Measurements from ENCODE around the gene MAT2B. TPM values are rescaled to one million over a fixed set of nuclear protein-coding genes. Genes with fewer than 3 reads are reported as not detected.
A peak's percentile ranks its signal among the peaks of the same experiment; 100 is the strongest.

The MAT2B gene
- total RNA-seq, 6 experiments from 2014 or later = 21.6 to 40.7 (median 26.6) TPM

DNA sequence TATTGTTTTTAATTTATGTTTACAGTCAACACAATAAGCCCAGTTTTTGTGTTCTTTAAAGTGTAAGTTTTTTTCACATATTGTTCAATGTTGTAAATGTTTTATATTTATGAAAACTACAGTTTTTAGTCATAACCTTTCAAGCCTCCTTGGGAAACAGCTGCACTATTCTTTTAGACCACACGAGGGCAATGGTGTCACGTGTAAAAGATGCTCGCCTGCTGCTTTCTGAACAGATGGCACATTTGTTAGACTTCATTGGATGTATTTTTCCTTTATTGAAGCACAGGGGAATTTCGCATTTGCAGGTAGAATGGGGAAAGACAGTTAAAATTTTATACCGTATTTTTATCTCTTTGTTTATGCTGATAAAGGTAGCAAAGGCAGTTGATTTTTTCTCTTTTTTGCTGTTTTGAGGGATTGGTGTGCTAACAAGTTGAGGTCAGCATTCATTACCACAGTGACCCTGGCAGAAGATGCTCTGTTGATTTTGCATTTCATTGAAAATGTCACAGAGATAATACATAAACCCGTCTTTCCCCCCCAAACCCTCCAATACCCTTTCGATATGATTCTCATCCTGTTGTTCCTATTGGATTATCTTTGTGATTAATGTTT is 59.0 kb downstream of the MAT2B start:
- Histone ChIP-seq H3K27me3 (peaks cover 0 to 6% of the 10 kb centered on the region in 2 donors), H3K4me1 (peaks cover 0 to 11% (median 0%) of the 10 kb centered on the region in 4 donors), H3K9me3 (no peaks in the 10 kb centered on the region), H3K36me3 (no peaks in the 10 kb centered on the region), H3K4me3 (no peak overlapping the region), H3K27ac (no peak overlapping the region)
- 8% methylated on average over 7 of the region's 7 CpGs for WGBS (ENCODE audit: insufficient coverage, low coverage, low lambda C conversion rate, missing lambda C conversion rate)
- DNase-seq = peak in 1 of 3 donors; percentile 50
- intact Hi-C loops (cut with DNase I) = no loop called here
- no peak for TF ChIP-seq POLR2A (IDR thresholded peaks at IDR 0.05)
- TF ChIP-seq, protein P1, sequence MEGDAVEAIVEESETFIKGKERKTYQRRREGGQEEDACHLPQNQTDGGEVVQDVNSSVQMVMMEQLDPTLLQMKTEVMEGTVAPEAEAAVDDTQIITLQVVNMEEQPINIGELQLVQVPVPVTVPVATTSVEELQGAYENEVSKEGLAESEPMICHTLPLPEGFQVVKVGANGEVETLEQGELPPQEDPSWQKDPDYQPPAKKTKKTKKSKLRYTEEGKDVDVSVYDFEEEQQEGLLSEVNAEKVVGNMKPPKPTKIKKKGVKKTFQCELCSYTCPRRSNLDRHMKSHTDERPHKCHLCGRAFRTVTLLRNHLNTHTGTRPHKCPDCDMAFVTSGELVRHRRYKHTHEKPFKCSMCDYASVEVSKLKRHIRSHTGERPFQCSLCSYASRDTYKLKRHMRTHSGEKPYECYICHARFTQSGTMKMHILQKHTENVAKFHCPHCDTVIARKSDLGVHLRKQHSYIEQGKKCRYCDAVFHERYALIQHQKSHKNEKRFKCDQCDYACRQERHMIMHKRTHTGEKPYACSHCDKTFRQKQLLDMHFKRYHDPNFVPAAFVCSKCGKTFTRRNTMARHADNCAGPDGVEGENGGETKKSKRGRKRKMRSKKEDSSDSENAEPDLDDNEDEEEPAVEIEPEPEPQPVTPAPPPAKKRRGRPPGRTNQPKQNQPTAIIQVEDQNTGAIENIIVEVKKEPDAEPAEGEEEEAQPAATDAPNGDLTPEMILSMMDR (IDR thresholded peaks at IDR 0.05) = peak; percentile 86 to 94 (median 88)
- ATAC-seq = peak; percentile 81 to 87 (median 86)

DNA sequence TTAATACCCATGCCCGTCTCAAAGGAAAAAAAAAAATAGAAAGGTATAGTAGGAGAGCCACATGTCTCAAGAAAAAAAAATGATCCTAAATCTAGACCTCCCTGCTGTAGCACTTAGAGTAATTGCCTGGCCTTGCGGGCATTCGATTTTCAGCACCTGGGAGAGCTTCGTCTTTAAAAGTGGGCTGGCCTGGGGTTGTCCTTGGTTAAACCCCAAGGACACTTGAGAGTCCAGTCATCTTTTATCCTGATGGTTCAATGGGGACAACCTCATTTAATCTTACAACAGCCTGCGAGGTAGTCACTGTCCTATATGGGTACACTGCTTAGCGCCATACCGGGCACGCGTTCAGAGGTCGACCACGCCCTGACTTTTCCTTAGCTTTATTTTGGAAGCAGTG is 60.1 kb downstream of the MAT2B start:
- TF ChIP-seq POLR2A (IDR thresholded peaks at IDR 0.05) = no peak
- TF ChIP-seq, protein P1 (IDR thresholded peaks at IDR 0.05) = no peak
- Histone ChIP-seq H3K9me3 (no peaks in the 10 kb centered on the region), H3K4me3 (peak overlapping the region in 2 of 3 donors; percentile 5 to 15), H3K27ac (no peak overlapping the region), H3K27me3 (peaks cover 0 to 6% of the 10 kb centered on the region in 2 donors), H3K36me3 (no peaks in the 10 kb centered on the region), H3K4me1 (peaks cover 0 to 11% (median 0%) of the 10 kb centered on the region in 4 donors)
- DNase-seq (no peak), ATAC-seq (no peak)
- intact Hi-C loops (cut with DNase I) = no loop called here
- WGBS (ENCODE audit: insufficient coverage, low coverage, low lambda C conversion rate, missing lambda C conversion rate) = 10% methylated on average over 11 of the region's 11 CpGs

DNA sequence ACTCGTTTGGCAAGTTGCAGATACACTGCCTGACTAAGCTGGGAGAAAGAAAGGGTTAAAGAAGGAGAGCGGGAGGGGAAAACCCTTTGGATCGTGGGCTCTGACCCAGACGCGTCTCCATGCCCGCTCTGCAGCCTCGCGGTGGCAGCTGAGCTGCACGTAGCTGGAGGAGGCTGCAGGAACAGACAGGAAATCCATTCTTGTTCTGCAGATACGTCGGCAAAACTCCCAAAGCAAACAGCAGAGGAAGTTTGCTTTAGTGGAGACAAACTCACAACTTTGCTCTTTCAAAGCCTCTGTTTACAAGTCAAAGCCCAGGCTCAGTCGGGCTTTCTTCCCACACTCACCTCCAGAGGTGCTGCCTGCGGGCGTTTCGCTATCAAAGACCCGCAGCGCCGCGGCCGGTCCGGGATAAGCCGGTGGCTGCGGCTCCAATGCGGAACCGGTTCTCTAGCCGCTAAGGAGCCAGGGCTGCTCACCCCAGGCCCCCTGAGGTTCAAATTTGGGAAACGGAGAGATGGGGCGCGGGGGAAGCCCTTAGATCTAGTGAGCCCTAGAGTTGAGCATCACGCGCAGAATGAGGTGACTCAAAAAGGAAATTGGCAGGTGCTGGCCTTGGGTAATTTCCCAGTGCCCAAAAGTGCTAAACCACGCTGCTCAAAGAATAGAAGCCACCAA is 60.7 kb downstream of the MAT2B start:
- TF ChIP-seq, protein P1 (IDR thresholded peaks at IDR 0.05) = no peak
- TF ChIP-seq POLR2A (IDR thresholded peaks at IDR 0.05) = no peak
- H3K9me3 ChIP-seq = no peaks in the 10 kb centered on the region
- peaks cover 0 to 11% (median 0%) of the 10 kb centered on the region in 4 donors for H3K4me1 ChIP-seq
- no peak overlapping the region for H3K27ac ChIP-seq
- DNase-seq (peak in 2 of 3 donors; percentile 46 to 54), ATAC-seq (peak; percentile 63 to 82 (median 69))
- no peaks in the 10 kb centered on the region for H3K36me3 ChIP-seq
- 13% methylated on average over 5 of the region's 32 CpGs for WGBS (ENCODE audit: insufficient coverage, low coverage, low lambda C conversion rate, missing lambda C conversion rate)
- peaks cover 0 to 6% of the 10 kb centered on the region in 2 donors for H3K27me3 ChIP-seq
- H3K4me3 ChIP-seq = peak overlapping the region; percentile 5 to 24 (median 15)
- intact Hi-C loops (cut with DNase I) = no loop called here

DNA sequence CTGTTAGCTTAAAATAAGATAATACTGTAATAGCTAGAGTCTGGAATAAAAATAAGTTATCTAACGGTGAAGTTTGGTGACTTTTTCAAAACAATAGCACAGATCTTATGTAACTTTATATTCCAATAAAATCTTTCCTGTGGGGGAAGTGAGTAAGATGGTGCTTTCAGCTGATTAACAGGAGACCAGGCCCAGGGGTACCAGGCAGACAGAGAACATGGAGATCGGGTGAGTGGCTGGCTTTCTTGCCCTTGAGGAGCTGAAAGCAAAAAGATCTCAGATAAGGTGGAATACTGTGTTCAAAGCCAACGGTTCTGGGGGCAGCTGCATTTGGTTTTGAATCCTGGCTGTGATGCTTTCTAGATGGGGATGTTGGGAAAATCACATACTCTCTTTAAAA is 61.3 kb downstream of the MAT2B start:
- DNase-seq = no peak
- Histone ChIP-seq H3K4me1 (peaks cover 0 to 11% (median 0%) of the 10 kb centered on the region in 4 donors), H3K27me3 (peaks cover 0 to 6% of the 10 kb centered on the region in 2 donors), H3K9me3 (no peaks in the 10 kb centered on the region), H3K36me3 (no peaks in the 10 kb centered on the region), H3K27ac (no peak overlapping the region), H3K4me3 (no peak overlapping the region)
- ATAC-seq = no peak
- TF ChIP-seq, protein P1 (IDR thresholded peaks at IDR 0.05) = no peak
- no peak for TF ChIP-seq POLR2A (IDR thresholded peaks at IDR 0.05)
- 20% methylated on average over 3 of the region's 3 CpGs for WGBS (ENCODE audit: insufficient coverage, low coverage, low lambda C conversion rate, missing lambda C conversion rate)
- intact Hi-C loops (cut with DNase I) = no loop called here
